GM18520 (cell line): ENCODE results near the gene CCL16.
"Not testable (repeated sequence)": the region's sequence is repeated elsewhere in the genome, so short reads cannot be mapped to it uniquely, and the experiment has no call there.

Source experiments
- ATAC-seq: cut with Tn5 transposase; IDR thresholded peaks from one replicate; pipeline ENCODE4 v1.9.1; 2021; ENCODE audit not compliant: unreplicated experiment

Gene CCL16, protein sequence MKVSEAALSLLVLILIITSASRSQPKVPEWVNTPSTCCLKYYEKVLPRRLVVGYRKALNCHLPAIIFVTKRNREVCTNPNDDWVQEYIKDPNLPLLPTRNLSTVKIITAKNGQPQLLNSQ

DNA sequence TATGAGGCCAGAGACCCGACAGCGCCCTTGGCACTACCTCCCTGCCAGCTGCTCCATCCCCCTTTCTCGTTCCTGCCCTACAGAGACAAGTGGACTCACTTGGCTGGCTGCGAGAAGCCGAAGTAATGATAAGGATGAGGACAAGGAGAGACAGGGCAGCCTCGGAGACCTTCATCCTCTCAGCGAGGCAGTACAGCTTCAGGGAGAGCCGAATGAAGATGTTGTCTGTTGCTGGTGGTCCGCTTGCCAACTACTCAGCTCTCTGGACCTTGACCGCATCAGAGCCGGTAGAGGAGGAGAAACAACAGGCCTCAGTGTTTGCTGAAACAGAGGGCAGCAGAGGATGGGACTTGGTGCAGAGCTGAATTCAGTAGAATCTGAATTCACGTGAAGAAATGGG is at the start of gene CCL16:
CCL16 (minus strand) TSS at position 252 of the 400 bp plus-strand sequence; CDS start at position 175, 77 bp downstream.
- no peak for ATAC-seq

DNA sequence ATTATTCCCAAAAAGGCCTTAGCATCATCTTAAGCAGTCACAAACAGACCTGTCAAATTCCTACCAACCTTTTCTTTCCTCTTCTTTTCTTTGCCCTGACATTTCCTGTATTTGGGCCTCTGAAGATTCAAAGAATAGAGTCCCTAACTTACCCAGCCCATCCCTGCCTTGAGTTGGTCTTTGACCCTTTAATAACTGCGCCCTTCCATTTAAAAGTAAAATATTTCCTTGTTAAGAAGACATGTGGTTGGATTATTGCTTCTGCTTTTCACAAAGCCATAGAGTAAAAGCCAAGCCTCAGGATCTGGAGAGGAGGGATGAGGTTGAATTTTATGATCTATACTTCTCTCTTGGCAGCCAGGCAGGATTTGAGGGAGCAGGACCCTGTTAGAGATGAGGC is 49.7 kb upstream of the CCL16 start:
- ATAC-seq: no peak

DNA sequence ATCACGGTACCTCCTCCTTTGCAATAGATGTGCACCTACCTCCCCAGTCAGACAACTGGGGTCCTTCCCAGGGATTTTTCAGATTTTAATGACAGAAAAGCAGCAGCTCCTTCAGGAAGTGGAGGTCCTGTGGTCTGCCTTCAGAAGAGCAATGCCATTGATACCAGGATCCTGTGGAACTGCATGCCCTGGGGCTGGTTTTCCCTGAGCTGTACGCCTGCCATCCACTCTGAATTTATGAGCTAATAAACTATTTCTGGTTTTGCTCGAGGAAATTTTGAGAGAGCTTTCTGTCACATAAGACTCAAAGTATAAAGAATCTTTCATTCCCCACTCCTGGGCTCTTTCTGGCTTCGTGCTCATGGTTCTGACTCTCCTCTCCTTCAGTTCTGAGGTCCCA is 46.5 kb upstream of the CCL16 start:
- no peak for ATAC-seq

DNA sequence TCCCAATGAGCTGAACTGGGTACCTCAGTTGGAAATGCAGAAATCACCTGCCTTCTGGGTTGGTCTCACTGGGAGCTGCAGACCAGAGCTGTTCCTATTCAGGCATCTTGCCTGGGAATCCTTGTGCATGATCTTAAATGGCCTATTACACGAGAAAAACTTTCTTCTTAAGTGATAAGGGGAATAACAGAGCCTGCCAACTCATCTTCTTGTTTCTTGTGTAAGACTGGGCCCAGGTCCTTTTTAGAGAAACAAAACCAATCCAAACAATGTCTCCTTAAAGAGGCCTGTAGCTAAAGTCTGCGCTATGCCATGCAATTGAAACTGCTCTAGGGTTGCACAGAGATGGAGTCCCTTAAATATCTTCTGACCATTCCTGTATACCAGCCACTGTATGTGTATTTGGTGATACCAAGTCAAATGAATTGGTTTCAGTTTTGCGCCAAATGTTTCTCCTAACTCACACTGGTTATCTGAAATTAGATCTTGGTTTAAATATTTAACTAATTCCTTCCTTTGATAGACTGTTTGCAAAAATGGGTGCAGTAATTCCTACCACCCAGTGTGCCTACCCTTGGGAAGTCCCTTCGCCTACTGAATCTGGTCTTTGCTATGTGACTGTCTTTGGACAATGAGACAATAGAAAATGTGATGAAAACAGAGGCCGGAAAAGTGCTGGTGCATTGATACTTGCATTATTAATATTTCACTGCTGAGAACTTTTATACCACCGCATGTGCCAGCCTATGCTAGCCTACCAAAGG is 43.0 kb upstream of the CCL16 start:
- ATAC-seq: no peak

DNA sequence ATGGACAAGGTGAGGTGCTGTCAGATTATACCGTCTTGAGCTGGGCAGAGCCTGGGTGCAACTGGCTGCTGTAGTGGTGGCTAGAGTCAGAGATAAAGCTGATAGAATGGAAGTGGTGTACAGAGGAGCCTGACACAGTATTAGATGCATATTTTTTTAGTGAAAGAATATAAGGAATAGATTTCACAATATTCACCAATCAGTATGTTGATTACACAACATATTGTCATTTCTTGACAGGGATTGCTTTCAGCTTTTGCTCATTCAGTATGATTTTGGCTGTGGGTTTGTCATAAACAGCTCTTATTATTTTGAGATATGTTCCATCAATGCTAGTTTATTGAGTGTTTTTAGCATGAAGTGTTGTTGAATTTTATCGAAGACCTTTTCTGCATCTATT is 38.1 kb upstream of the CCL16 start:
- ATAC-seq: no peak

DNA sequence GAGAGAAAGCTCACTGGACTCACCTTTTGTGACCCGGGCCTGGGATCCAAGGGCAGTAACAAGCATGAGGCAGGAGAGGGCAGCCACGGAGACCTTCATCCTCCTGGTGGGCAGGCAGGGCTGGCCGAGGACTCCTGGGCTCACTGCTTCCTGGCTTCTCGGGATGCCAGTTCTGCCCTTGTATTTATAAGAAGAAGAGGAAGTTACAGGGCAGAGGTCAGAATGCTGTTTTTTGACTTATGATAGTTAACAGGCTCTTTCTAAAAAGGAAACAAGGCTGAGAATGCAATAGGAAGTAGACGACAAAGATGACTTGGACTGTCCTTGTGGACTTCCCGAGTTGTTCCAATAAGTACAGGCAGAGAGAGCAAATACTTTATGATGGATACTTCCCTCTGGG is 36.5 kb upstream of the CCL16 start, which contains the start of gene CCL23:
CCL23 (minus strand) TSS at position 174 of the 400 bp plus-strand sequence; CDS start at position 99, 75 bp downstream.
- no peak for ATAC-seq

DNA sequence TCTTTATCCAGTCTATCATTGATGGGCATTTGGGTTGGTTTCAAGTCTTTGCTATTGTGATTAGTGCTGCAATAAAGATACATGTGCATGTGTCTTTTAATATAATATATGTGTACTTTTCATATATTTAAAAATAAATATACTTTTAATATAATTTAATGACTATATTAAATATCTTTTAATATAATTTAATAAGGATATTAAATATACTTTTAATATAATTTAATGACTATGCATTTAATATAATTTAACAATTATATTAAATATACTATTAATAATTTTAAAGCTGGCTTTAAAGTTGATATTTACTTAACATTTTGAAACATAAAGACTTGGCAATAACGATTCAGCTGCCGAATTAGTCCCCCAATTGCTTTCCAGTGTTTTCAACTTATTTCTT is 35.3 kb upstream of the CCL16 start:
- no peak for ATAC-seq

DNA sequence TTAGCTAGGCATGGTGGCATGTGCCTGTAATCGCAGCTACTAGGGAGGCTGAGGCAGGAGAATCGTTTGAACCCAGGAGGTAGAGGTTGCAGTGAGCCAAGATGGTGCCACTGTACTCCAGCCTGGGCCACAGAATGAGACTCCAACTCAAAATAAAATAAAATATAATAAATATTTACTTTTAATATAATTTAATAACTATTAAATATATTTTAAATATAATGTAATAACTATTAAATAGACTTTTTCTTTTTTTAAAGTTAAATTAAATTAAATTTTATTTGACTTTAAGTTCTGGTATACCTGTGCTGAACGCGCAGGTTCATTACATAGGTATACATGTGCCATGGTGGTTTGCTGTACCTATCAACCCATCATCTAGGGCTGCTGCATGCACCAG is 34.6 kb upstream of the CCL16 start:
- not testable (repeated sequence) for ATAC-seq

DNA sequence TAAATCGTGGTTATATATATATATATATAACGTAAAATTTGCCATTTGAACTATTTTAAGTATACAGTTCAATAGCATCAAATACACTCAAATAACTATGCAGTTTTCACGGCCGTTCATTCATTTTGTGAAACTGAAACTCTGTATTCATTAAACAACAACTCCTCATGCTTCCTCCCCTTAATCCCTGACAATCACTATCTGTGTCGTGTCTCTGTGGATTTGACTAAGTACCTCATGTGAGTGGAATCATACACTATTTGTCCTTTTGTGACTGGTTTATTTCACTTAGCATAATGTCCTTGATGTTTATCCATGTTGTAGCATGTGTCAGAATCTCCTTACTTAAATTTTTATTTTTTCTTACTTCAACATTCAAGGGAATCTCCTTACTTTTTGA is 33.6 kb upstream of the CCL16 start:
- no peak for ATAC-seq

DNA sequence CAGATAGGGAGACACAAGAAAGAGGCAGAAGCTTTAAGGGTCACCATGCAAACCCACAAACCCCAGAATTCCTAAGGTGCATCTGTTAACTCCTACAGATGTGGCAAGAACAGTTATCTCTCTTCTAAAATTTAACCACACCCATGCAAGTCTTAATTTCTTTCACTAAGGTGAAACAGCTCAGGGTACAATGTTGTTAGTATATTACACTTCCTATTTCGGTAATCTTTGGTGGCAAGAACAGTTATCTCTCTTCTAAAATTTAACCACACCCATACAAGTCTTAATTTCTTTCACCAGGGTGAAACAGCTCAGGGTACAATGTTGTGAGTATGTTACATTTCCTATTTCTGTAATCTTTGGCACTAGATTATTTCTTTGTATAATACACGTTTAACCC is 29.9 kb upstream of the CCL16 start:
- no peak for ATAC-seq

DNA sequence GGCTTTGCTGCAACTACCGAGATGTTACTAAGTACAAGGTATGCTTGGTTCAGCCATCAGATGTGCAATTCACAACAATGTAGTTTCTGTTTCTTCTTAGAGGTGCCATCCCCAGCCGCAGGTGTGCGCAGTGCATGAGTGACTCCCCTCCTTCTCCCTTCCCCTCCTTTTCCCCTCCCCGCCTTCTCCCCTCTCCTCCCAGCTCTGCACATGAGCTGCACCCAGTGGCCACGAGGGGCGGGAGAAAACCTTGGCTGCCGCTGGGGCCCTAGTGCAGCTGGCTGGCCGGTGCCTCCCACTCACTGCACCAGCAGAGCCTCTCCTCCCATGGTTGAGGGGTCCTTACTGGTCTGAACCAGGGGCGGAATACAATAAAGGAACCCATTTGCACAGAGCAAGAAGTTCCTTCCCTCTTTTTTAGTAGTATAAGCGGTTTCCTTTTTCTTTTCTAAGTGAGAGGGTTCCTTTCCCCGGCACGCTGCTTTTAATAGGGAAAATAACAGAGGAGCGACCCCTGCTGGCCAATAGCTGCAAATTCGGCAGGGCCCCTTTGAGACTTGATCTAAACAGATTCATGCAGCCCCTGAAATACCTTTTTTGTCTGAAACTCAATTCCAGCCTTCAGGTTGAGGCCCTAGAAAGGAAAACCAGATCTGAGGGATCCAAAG is 27.8 kb upstream of the CCL16 start:
- ATAC-seq: no peak

DNA sequence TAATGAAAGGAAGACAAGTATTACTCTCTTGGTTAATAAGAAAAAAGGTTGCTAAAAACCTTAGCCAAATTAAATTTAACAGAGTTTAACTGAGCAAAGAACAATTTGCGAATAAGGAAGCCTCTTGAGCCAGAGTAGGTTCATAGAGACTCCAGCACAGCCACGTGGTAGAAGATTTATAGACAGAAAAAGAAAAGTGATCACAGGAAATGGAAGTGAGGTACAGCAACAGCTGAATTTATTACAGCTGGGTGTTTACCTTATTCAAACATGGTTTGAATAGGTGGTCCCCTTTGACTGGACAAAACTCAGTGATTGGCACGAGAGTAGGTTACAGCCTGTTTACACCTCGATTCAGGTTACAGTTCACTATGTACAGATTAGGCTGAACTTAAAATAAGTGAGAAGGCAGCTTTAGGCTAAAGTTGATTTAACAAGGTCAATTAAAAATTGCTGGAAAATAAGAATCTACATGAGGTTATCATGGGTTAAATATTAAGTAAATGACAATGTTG is 23.4 kb upstream of the CCL16 start:
- no peak for ATAC-seq

DNA sequence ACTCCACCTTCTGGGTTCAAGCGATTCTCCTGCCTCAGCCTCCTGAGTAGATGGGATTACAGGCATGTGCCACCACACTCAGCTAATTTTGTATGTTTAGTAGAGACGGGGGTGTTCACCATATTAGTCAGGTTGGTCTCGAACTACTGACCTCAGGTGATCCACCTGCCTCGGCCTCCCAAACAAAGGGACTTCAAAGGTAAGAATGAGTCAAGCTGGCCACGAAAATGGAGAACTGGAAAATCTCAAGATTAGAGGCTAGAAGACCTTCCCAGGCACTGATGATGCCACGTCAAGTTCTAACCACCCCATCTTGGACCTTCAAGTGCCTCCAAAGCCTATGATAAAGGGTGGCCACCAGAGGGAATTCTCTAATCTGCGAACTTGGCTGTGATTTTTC is 21.3 kb upstream of the CCL16 start:
- ATAC-seq: no peak

DNA sequence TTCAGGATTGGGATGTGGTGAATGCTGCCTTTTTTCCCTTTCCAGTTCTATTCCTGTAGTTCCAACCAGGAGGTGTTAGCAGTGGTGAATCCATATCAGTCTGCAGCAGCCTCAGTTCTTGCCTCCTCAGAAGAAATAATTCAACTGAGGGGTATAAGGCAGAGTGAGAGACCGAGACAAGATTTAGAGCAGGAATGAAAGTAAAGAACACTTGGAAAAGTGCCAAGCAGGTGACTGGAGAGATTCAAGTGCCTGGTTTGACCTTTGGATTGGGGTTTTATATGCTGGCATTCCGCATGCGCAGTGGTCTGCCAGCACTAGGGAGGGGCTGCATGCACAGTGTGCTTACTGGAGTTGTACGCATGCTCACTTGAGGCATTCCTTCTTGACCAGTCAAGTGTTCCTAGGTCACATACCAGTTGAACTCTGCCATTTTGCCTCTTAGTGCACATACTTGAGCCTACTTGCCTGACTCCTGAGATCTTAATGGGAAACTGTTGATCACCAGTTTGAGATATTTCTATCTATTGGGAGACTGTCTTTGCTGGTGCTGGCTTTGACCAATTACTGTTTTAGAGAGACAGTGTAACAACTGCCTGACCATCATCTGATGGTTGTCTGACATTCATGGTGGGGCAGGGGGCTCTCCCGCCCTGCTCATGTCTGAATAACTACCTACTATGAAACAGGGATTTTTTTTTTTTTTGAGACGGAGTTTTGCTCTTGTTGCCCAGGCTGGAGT is 20.7 kb upstream of the CCL16 start:
- no peak for ATAC-seq

DNA sequence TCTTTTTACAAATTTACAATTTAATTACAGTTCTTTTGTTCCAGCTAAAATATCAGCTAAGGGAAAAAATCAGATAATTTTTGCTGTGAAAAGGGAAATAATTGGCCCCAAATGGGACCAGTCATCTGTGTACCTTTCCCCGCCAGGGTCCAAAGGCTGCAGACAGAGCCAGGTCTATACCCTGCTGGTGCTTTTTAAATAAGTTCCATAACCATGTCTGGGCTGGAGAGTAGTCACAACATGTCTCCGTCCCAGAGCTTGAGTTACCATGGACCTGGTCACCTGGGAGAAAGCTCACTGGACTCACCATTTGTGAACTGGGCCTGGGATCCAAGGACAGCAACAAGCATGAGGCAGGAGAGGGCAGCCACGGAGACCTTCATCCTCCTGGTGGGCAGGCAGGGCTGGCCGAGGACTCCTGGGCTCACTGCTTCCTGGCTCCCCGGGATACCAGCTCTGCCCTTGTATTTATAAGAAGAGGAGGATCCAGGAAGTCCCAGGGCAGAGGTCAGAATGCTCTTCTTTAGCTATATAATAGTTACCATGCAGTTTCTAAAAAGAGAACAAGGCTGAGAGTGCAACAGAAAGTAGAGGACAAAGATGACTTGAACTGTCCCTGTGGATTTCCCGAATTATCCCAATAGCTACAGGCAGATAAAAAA is 19.9 kb upstream of the CCL16 start, which contains the start of gene CCL15:
CCL15 (minus strand) TSS at position 444 of the 662 bp plus-strand sequence; CDS start at position 383, 61 bp downstream.
- no peak for ATAC-seq

DNA sequence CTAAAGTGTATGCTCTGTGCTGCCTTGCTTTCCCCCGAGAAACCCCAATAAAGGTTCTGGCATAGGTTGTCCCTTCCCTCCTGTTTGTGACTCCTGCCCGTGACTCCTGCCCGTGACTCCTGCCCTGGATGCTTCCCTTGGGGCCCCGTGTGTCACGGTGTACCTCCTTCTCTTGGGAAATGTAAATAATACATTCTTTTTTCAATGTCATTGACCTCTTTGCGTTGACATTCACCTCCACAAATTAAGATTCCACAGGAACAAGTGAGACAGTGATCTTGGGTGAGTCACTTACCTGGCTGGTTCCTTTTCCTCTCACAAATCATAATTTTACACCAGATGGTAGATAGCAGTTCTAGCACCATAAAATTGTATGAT is 19.4 kb upstream of the CCL16 start:
- no peak for ATAC-seq

DNA sequence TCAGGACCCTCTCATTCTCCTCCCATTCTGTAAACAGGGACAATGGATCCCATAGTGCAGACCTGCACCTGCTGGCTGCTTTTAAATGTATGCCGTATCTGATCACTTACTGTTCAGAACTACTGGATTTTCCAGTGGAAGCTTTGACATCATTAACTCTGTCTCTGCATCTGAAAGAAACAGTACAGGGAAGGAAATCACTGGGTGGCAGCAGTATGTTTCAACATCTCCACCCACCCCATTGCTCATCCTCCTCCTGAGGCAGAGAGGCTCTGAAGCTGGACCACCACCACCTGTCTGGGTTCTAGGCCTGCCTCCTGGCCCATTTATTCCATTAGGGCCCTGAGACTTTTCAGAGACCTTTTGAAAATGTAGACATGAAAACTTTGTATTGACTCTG is 17.5 kb upstream of the CCL16 start:
- ATAC-seq: no peak

DNA sequence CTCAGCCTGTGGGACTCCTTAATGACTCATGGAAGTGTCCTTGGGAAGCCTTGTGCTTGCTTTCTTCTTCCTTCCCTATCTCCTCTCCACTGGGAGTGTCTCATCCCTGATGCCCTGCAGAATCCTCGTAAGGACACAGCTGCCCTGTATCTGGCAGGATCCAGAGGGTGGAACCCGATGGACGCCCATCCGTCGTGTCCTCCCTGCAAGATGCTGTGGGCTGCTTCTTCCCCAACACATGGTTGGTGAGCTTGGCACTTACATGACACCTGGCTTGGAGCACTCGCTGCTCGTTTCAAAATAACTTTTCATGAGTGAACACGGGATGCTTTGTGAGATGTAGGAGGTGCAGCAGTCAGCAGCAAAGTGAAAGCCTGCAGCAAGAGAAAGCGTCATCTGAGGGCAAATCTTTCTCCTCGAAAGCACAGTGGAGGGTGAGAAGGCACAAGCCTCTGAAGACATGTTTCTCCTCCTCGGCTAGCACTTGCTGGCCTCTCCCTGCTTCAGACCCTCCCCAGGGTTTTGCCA is 16.8 kb upstream of the CCL16 start:
- ATAC-seq: no peak

DNA sequence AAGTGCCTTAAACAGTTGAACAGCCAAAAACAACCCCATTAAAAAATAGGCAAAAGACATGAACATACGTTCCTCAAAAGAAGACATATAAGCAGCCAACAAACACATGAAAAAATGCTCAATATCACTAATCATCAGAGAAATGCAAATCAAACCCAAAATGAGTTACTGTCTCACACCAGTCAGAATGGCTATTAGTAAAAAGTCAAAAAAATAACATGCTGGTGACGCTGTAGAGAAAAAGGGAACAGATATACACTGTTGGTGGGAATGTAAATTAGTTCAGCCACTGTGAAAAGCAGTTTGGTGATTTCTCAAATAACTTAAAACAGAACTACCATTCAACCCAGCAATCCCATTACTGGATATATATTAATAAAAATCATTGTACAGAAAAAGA is 14.0 kb upstream of the CCL16 start:
- ATAC-seq: not testable (repeated sequence)

DNA sequence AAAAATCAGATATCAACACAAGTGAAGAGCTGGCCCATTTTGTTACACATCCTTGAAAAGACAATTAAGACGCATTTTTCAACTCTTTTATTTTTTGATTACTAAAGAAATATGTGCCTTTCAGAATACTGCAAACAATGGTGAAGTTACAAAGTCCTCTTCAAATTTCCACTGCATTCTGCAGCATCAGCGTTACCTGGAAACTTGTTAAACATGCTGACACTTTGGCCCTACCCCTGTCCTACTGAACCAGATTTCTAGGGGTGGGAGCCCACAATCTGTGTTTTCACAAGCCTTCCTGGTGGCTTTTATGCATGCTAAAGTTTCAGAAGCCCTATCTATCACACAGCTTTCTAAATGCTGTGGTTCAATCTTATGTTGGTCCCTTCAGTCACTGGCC is 9.8 kb upstream of the CCL16 start:
- ATAC-seq: no peak

DNA sequence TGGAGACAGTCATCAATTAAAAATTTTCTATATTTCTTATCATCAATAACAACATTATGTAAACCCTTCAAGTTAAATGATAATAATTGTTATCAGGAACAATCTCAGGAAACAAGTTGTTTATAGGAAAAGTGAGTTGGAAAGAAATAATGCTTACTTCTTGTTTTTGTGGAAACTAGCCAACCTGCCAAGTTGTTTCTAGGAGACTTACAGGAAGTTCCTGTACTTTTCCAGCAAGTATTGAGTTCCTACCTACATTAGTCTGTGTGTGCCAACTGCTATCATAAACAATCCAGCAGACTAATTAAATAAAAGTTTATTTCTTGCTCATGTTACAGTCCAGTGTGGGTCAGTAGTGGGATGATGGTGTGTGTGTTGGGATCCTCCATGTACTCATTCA is 6.9 kb upstream of the CCL16 start:
- ATAC-seq: no peak
